ENCODE measurements around the gene PLCB4.

Gene PLCB4

DNA sequence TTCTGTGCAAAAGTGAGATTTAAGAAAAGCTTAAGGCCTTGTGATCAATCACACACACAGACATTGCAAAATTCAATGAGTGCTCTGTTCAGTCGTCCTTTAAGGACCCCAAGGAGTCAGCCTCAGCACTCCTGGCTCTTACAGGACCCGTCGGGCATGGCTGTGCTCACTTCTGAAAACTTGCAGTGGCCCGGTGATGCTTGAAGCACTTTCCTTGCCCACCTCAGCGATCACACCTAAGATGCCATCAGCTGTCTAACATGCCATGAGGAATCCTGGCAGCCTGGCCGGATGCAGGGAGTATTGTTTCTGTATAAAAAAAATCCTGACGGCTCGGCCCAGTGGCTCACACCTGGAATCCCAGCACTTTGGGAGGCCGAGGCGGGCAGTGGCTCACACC is 344.1 kb downstream of the PLCB4 start:
- no peak for DNase-seq

GRCh38 chr20:9415426-9415825 is 346.5 kb downstream of the PLCB4 start:
- no peak for DNase-seq

DNA sequence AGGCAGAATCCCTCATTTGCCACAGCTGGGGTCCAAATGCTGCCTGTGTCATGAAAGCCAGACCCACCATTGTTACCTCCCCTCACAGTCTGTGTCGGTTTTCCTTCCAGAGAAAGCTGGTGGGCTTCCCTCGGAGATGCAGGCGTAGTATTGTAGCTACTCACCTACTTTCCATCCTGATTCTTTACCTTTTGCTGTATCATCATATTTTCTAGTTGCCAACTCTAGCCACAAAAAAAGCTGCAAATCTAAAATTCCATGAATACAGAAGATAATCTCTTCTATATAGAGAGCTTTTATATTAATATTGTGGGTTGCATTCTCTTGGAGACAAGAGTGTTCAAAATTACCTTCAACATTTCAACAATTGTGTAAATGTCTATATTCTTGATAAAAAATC is 347.5 kb downstream of the PLCB4 start:
- DNase-seq: no peak

DNA sequence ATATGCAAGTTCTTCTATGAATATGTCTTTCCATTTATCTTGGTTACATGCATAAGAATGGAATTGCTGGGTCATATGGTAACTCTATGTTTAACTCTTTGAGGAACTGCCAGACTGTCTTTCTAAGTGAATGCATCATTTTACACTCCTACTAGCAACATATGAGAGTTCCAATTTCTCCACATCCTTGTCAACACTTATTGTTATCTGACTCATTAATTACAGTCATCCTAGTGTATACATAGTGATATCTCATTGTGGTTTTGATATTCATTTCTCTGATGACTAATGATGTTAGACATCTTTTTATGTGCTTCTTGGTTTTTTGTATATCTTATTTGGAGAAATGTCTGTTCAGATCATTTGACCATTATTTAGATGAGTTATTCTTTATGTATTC is 348.8 kb downstream of the PLCB4 start:
- DNase-seq: no peak

DNA sequence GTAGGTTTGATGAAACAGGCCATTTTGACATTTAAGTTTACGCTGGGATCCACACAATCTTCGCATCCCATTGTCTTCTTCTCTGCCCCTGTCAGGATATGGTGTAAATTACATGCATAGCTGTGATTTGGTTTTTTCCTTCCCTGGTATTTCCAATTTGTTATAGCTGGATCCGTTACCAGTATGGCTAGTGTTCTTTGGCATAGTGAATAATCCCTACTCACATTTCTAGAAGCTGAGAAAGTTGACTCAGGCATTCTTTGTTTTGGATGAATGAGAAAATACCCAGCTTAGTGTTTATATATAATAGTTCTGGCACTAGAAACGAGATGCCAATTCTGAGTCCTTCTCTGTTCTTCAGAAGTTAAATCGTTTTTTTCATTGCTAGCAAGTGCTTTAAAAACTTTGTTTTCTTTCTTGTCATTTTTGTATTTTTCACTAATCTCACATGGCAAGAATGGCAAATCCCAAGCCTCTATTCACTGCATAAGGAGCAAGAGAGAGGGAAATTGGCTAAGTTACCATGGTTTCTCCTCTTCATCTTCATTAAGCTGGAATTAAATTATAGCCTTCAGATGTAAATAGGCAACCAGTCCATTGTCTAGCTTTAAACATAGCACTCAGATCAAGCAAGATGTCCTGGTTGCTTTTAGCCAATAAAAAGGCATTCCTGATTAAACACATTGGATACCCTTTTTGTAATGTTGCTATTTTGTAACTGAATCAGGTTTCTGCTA is 353.6 kb downstream of the PLCB4 start:
- no peak for DNase-seq

- DNase-seq: no peak
Measured at GRCh38 chr20:9424551-9424950, 355.7 kb downstream of the PLCB4 start.

DNA sequence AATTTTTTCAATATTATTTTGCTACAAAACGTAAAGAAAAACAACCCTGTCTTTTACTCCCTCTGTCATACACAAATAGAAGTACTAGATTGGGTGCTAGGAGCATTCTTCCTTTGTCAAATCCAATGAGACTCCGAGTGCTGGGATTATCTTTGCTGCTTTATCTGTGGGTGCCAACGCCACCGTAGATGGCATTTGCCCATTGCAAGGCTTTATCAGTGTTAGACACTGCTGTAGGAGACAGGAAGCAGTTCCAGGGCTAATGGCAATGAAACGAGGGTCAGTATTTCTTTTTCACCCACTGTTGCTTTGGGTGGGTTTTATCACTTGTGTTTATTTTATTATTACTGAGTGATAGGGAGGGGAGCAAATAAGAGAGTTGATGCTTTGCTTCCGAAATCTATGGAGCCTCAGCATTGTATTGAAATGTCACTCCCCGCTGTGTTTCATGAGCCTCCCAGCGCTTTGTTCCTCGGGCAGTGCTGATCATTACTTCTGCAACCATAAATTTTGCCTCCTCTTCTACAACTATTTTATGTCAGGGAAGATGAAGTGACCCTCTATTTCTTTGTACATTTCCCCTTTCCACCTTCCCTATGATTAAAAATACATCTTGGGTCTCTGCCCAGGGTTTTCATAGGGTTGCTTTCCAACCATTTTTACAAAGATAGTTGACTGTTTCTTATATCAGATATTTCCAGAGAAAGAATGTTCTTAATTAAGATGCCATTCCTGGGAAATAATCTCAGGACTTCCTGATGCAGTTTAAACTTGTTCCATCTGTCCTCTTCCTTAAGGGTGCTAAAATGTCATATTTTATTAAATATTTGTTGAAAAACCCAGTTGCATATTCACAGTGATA is 358.8 kb downstream of the PLCB4 start:
- DNase-seq: no peak

DNA sequence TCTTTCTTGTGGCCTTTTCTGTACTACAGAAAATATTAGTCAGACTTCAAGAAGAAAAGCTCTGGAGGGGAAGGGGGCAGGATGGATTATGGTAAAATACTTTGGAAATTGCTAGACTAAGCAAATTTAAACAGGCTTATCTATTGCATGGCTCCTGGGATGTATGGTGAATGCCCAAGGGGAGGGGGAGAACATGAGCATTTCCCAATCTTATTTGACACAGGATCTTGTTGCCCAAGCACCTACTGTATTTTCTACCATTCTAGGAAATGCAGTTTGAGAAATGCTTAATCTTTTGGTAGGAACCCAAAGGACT is 359.4 kb downstream of the PLCB4 start:
- no peak for DNase-seq

- no peak for DNase-seq
Measured at GRCh38 chr20:9439806-9440205, 370.9 kb downstream of the PLCB4 start.

DNA sequence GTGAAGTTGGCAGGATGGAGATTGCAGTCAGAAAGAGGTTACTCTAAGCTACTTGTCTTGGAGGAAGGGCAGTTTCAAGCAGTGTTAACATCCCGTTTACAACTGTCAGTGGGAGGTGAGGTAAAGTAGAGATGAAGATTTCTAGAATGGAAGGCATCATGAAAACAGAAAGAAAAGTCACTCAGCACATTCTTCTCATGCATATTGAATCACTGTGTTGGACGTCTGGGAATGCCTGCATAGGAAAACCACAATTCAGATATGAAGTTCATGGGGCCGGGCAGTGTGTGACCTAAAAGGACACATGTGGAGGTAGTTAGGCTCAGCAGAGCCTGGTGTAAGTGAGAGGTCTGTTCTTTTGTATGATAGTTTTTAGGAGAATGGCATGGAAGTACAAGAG is 372.0 kb downstream of the PLCB4 start:
- DNase-seq: no peak

DNA sequence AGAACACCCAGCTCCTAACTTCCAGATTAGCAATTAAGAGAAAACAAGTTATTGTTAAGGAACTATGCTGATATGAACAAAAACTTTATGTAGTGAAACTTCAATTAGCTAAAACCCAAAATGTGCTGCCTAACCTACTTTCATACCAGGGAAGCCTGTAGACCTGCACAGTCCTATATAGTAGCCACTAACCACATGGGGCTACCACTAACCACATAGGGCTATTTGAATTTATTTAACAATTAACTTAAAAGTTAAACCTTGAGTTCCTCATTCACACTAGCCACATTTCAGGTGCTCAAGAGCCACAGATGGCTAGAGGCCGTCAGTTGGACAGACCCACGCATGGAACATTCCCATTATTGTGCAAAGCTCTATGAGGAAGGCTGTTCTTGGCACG is 373.1 kb downstream of the PLCB4 start:
- DNase-seq: no peak

GRCh38 chr20:9442858-9443257 is 374.0 kb downstream of the PLCB4 start:
- DNase-seq: peak; percentile 1

- no peak for DNase-seq
Measured at GRCh38 chr20:9444921-9445320, 376.0 kb downstream of the PLCB4 start.

- DNase-seq: no peak
Measured at GRCh38 chr20:9447182-9447581, 378.3 kb downstream of the PLCB4 start.

GRCh38 chr20:9453201-9453600 is 384.3 kb downstream of the PLCB4 start:
- no peak for DNase-seq

GRCh38 chr20:9454791-9455190 is 385.9 kb downstream of the PLCB4 start:
- DNase-seq: no peak

DNA sequence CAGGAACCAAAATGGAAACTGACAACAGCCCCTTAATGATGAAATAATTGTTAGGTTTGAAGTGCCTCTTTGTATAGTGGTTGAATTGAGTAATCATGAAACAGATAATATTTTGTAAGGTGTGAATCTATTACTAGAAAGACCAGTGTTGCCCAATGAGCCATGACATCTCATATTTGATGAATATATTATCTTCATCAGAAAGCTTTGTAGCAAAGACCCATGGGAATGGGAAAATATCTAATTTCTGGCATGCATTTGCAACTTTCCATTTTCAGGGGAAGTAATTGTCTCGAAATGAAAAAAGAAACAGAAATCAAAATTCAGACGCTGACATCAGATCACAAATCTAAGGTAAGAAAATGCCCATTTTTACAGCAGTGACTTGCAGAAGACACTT is 388.2 kb downstream of the PLCB4 start:
- no peak for DNase-seq

DNA sequence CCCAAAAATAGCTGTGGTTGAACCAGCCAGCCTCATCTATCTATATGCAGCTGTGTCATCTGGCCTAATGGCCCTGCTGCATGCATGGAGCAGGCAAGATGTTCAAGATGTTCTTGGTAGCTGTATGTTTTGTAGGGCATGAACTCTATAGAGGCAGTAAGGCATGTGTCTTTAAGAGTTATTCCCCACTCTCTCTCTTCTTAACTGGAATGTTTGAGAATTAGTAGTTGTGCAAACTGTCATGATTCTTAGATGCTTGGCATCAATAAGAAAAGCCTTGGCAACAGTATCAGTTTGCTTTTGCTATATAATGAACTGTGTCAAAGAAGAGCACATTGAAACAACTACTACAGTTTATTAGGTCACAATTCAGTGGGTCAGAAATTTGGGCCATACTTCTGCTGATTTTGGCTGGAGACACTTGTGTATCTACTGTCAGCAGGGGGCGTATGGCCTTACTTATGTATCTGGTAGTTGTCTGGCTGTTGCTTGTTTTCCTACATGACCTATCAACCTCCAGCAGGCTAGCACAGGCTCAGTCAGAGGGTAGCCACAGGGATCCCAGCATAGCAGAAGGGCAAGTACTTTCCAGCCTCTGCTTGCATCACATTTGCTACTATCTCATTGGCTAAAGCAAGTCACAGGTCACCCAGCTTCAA is 389.4 kb downstream of the PLCB4 start:
- DNase-seq: no peak

GRCh38 chr20:9460518-9460917 is 391.6 kb downstream of the PLCB4 start:
- no peak for DNase-seq

DNA sequence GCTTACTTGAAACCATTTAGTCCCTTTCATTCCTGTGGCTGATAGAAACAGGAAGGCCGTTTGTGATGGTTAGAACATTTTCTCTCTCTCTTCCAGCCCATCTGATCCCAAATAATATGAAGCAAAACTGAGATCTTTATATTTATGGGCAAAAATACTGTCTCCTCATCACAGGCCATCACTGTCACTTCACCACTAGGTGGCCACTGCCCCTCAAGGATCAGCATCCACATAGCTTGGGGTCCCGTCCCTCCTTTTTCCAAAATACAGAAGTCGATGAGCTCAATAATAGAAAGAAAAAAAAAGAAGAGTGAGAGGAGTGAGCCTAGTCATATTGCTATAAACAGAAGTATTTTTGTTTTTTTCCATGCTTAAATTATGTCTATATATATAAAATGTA is 399.1 kb downstream of the PLCB4 start:
- no peak for DNase-seq

DNA sequence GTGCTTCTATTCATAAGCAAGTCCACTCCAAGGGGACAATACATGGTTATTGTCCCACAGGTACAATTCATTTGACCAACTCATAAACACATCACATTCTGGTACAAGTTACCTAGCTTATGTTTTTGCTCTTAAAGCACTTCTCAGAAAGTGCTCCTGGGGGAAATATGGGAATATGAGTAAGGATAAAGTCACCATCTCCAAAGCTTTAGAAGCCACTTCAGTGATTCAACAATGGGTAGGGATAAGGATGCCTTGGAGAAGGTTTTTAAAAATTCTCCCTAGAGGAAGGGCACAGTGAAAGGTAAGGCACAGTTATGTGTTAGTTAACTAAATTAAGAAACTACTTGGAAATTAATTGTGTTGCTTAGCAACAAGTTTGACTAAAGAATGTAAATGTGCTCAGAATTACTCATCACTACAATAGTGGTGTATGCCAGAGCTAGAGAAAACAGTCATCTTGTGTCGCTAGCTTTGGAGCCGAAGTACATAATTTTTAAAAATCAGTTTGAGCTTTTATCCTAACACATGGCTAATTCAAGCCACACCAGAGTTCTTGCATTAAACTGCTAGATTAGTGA is 406.0 kb downstream of the PLCB4 start:
- DNase-seq: no peak

DNA sequence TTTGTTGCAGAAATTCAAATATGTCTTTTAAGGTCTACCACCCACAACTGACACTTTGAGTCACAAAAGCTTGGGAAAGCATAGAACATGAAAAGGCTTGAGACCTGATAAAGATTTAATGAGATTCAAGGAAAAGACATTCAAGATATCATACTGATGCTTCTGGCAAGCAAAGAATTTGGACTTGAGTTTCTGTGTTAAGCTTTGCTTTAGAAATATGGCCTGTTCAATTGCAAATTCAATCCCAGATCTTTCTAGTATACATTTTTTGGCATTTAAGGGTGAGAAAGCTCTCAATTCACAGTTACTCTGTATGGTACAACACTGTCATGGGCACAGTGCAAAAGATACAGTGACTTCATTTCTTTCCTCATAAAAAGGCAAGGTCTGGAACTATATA is 406.6 kb downstream of the PLCB4 start:
- no peak for DNase-seq

- no peak for DNase-seq
Measured at GRCh38 chr20:9476174-9476573, 407.3 kb downstream of the PLCB4 start.

DNA sequence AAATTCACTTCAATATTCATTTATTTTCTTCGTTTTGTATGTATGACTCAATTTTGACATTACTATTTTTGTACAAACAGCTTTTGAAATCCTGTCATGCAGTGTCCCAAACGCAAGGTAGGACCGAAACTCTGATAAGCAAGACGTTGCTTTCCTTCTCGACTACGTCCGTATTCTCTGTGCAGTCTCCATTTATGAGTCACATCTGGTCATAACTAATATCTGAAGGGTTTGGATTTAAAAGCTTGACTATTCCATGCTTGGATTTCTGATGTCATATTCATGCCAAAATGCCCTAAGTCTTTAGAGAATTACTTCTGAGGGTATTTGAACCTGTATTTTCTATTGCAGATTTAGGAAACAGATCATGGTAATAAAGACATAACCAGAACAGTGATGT is 407.8 kb downstream of the PLCB4 start:
- no peak for DNase-seq

All from NCI-H1092 (cell line).